ENCODE results near the gene CERS6. TPM values are rescaled to one million over a fixed set of nuclear protein-coding genes. Genes with fewer than 3 reads are reported as not detected.

CERS6 gene
- total and polyA plus RNA-seq, 2 of the 8 experiments (the other 6 are each of a cell fraction or from before 2014, with no cell fraction given): 6.8 to 28.2 TPM

- CTCF ChIA-PET (ENCODE audit: partially characterized antibody): interaction anchor here (2.4 kb wide), 1 partner anchor 36 kb away, joined by 9 read pairs; no protein-coding TSS in a partner anchor
Observed at GRCh38 chr2:168529900-168530561, 74.0 kb downstream of the CERS6 start.

More at GRCh38 chr2:168529900-168530561, 74.0 kb downstream of the CERS6 start:
- H3K23ac ChIP-seq (ENCODE audit: insufficient read length): no peak overlapping the region
- peaks cover 0 to 6% (median 4%) of the 10 kb centered on the region in 4 experiments; a peak in 4 of 7 replicates for H3K4me1 ChIP-seq (replicated peaks in 1 of 4; ENCODE audit: control insufficient read depth in 3 of 4, insufficient read depth in 4 of 4, low read length in 3 of 4)
- H3K27ac ChIP-seq (ENCODE audit: low read depth, low read length): no peak overlapping the region
- WGBS, 2 experiments (ENCODE audit: extremely low coverage in 1 of 2, insufficient coverage in 1 of 2, insufficient read length in 1 of 2, insufficient replicate concordance in 2 of 2, low coverage in 1 of 2, low lambda C conversion rate in 2 of 2, missing lambda C conversion rate in 1 of 2): 88% methylated on average over 8 of the region's 8 CpGs; no CpG with 5 or more reads in 1 of the 2 experiments
- no peak overlapping the region for H4K91ac ChIP-seq (replicated peaks; ENCODE audit: insufficient read length, low read length)
- H3K56ac ChIP-seq (replicated peaks; ENCODE audit: insufficient read length, low read depth, low read length): no peak overlapping the region
- H3K9me3 ChIP-seq (ENCODE audit: insufficient read depth in 2 of 2, low read depth in 1 of 2, low read length in 1 of 2): no peaks in the 10 kb centered on the region
- peaks cover 0 to 1% of the 10 kb centered on the region in 2 experiments for H4K20me1 ChIP-seq (replicated peaks in 1 of 2; ENCODE audit: control insufficient read depth in 1 of 2, insufficient read depth in 2 of 2, low read length in 2 of 2)
- H2BK5ac ChIP-seq (ENCODE audit: low read depth, low read length): no peak overlapping the region
- no peak overlapping the region for H2AK5ac ChIP-seq (ENCODE audit: low read depth, low read length)
- POLR2A ChIA-PET (ENCODE audit: partially characterized antibody): interaction anchor here (0.6 kb wide), 1 partner anchor 48 kb away, joined by 4 read pairs; no protein-coding TSS in a partner anchor
- no peak overlapping the region for H2BK20ac ChIP-seq (ENCODE audit: low read length)
- no peak overlapping the region for H2BK15ac ChIP-seq (ENCODE audit: low read length)
- H3K79me1 ChIP-seq (ENCODE audit: low read depth, low read length): peaks cover 2% of the 10 kb centered on the region
- H3K4ac ChIP-seq (replicated peaks; ENCODE audit: insufficient read length, low read depth, low read length): no peak overlapping the region
- H2BK12ac ChIP-seq (ENCODE audit: low read depth, low read length): no peak overlapping the region
- no peak for FAIRE-seq
- H3K9ac ChIP-seq (replicated peaks in 1 of 4; ENCODE audit: extremely low read depth in 1 of 4, low read depth in 3 of 4, low read length in 3 of 4): no peak overlapping the region
- H3K4me3 ChIP-seq (ENCODE audit: extremely low read depth in 1 of 4, insufficient read depth in 2 of 4, low read depth in 3 of 4, low read length in 4 of 4): no peak overlapping the region
- H3K36me3 ChIP-seq (ENCODE audit: control insufficient read depth in 2 of 4, insufficient read depth in 4 of 4, low read length in 3 of 4): no peaks in the 10 kb centered on the region; a peak in 1 of 8 replicates
- H4K8ac ChIP-seq (ENCODE audit: extremely low read depth, insufficient read depth, low read length): no peak overlapping the region
- H3K79me2 ChIP-seq (ENCODE audit: control insufficient read depth in 1 of 2, insufficient read depth in 2 of 2, low read length in 2 of 2): peaks cover 0 to 85% of the 10 kb centered on the region in 2 experiments; a peak in 2 of 4 replicates
- H2AFZ ChIP-seq (ENCODE audit: low read length): no peak overlapping the region
- TF ChIP-seq SUZ12 (IDR thresholded peaks at IDR 0.05; ENCODE audit: low read length) (no peak), GABPA (IDR thresholded peaks at IDR 0.05; ENCODE audit: borderline replicate concordance, insufficient read depth, low read length) (no peak), MAFK (IDR thresholded peaks at IDR 0.05; ENCODE audit: low read depth, low read length) (no peak), GTF2F1 (IDR thresholded peaks at IDR 0.05; ENCODE audit: borderline replicate concordance, low read depth, low read length) (no peak), EP300 (IDR thresholded peaks at IDR 0.05; ENCODE audit: borderline replicate concordance in 1 of 2, low read depth in 2 of 2, low read length in 2 of 2) (no peak), POLR2AphosphoS5 (IDR thresholded peaks at IDR 0.05; ENCODE audit: low read depth, low read length) (no peak), CEBPB (IDR thresholded peaks at IDR 0.05; ENCODE audit: low read depth, low read length) (no peak), BCL11A (IDR thresholded peaks at IDR 0.05; ENCODE audit: low read depth in 2 of 2, low read length in 2 of 2) (no peak)
- TF ChIP-seq, protein P1, sequence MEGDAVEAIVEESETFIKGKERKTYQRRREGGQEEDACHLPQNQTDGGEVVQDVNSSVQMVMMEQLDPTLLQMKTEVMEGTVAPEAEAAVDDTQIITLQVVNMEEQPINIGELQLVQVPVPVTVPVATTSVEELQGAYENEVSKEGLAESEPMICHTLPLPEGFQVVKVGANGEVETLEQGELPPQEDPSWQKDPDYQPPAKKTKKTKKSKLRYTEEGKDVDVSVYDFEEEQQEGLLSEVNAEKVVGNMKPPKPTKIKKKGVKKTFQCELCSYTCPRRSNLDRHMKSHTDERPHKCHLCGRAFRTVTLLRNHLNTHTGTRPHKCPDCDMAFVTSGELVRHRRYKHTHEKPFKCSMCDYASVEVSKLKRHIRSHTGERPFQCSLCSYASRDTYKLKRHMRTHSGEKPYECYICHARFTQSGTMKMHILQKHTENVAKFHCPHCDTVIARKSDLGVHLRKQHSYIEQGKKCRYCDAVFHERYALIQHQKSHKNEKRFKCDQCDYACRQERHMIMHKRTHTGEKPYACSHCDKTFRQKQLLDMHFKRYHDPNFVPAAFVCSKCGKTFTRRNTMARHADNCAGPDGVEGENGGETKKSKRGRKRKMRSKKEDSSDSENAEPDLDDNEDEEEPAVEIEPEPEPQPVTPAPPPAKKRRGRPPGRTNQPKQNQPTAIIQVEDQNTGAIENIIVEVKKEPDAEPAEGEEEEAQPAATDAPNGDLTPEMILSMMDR (IDR thresholded peaks at IDR 0.05; ENCODE audit: control extremely low read depth in 1 of 3, insufficient read depth in 1 of 3, low read depth in 1 of 3, low read length in 3 of 3): no peak
- no peak overlapping the region for H3K4me2 ChIP-seq (ENCODE audit: insufficient read depth in 1 of 2, low read depth in 2 of 2, low read length in 2 of 2)
- no peak overlapping the region for H4K5ac ChIP-seq (ENCODE audit: insufficient read length, low read depth, low read length)
- H3K18ac ChIP-seq (ENCODE audit: extremely low read depth, low read length): no peak overlapping the region
- no peak for DNase-seq (ENCODE audit: low read depth in 1 of 2, low spot score in 2 of 2)
- no peaks in the 10 kb centered on the region for H3K23me2 ChIP-seq (ENCODE audit: low read depth, low read length)
- H3K27me3 ChIP-seq (replicated peaks in 1 of 4; ENCODE audit: control insufficient read depth in 3 of 4, extremely low read depth in 1 of 4, insufficient read depth in 3 of 4, low read length in 3 of 4): no peaks in the 10 kb centered on the region
- no peak overlapping the region for H3K14ac ChIP-seq (ENCODE audit: insufficient read length)
- no peak overlapping the region for H2BK120ac ChIP-seq (replicated peaks; ENCODE audit: low read depth, low read length)
